G401 (cell line): Measurements from ENCODE around the gene RNPEP. TPM values are rescaled to one million over a fixed set of nuclear protein-coding genes. Genes with fewer than 3 reads are reported as not detected.
"Not testable (repeated sequence)": the region's sequence is repeated elsewhere in the genome, so short reads cannot be mapped to it uniquely, and the experiment has no call there.

Experiments
- DNase-seq: peaks from one replicate; pipeline ENCODE4 v3.0.0-alpha.2; 2015; ENCODE audit warnings: low spot score
- in situ Hi-C: cut with HindIII; loops from 2 replicates; pipeline ENCODE4 v1.10.0; 2016; ENCODE audit warnings: low sequenced_read_pairs, mixed read lengths
- total RNA-seq: library from RNA; depleted of rRNA; stranded (reverse); fragments of >200 nt; shearing (Covaris generic); gene quantifications from 2 replicates; pipeline ENCODE4 v1.2.3, GENCODE V29; 2014; rRNA removed

RNPEP gene, protein sequence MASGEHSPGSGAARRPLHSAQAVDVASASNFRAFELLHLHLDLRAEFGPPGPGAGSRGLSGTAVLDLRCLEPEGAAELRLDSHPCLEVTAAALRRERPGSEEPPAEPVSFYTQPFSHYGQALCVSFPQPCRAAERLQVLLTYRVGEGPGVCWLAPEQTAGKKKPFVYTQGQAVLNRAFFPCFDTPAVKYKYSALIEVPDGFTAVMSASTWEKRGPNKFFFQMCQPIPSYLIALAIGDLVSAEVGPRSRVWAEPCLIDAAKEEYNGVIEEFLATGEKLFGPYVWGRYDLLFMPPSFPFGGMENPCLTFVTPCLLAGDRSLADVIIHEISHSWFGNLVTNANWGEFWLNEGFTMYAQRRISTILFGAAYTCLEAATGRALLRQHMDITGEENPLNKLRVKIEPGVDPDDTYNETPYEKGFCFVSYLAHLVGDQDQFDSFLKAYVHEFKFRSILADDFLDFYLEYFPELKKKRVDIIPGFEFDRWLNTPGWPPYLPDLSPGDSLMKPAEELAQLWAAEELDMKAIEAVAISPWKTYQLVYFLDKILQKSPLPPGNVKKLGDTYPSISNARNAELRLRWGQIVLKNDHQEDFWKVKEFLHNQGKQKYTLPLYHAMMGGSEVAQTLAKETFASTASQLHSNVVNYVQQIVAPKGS
- 60.2 and 79.5 TPM in 2 replicates for total RNA-seq

DNA sequence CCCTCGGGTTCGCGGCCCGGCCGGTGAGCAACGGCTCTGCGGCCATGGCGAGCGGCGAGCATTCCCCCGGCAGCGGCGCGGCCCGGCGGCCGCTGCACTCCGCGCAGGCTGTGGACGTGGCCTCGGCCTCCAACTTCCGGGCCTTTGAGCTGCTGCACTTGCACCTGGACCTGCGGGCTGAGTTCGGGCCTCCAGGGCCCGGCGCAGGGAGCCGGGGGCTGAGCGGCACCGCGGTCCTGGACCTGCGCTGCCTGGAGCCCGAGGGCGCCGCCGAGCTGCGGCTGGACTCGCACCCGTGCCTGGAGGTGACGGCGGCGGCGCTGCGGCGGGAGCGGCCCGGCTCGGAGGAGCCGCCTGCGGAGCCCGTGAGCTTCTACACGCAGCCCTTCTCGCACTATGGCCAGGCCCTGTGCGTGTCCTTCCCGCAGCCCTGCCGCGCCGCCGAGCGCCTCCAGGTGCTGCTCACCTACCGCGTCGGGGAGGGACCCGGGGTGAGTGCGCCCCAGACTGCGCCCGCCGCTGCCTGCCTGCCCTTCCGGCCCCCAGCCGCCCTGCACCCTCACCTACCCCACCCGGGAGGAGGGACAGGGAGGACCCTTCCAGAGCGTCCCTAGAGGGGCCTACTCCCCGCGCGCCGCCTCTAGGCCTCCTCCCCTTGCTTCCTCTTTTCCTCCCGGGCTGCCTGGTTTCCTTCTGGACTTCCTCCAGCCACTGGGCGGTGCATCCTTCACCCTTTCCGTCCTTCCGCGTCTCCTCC lies at the start of gene RNPEP:
TSS of gene RNPEP (plus strand) at position 26 of the 757 bp plus-strand sequence. CDS start at position 45, 19 bp downstream.
- peak; percentile 82 for DNase-seq
- in situ Hi-C loops, result no loop called here

DNA sequence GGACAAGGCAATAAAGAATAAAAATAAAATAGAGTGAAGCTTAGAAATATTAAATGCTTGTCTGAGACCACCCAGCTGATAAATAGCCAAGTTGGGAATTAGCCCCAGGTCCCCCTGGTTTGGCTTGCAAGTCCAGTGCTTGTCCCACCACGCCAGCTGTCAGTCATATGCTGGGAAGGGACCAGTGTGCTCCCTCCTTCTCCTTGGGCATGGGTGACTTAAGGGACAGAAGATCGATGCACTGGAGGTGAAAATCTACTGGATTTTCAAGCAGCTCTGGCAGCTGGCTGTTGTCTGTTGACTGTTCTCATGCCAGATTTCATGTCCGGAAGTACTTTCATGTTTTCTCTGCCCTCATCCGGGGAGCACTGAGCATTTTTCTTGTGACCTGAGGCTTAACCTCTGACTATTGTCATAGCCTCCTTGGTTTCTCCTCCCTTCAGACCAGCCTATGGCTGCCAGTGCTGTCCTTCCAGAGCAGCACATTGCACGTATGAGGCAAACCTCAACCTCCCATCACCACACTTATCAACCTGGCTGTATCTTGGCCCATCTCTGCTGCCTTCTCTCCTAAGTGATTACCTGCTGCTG lies 48.5 kb upstream of the RNPEP start:
- in situ Hi-C loops, result no loop called here
- no peak for DNase-seq

DNA sequence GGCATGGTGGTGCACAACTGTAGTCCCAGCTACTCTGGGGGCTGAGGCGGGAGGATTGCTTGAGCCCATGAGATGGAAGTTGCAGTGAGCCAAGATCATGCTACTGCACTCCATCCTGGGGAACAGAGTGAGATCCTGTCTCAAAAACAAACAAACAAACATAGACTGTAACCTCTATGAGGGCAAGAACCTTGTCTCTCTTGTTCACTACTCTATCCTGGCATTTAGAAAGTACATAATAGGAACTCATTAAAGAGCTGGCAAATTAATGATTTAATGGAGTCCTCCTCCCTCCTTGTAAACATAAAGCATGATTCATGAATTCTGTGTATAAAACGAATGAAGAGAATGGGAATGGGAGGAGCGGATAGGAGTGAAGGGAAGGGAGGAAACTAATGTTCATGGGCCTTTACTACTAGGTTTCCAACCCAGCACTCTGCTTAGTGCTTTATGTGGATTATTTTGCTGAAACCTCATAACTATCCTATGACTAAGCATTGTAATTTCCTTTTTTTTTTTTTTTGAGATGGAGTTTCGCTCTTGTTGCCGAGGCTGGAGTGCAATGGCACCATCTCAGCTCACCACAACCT lies 44.7 kb upstream of the RNPEP start:
- no peak for DNase-seq
- in situ Hi-C loops, result no loop called here

DNA sequence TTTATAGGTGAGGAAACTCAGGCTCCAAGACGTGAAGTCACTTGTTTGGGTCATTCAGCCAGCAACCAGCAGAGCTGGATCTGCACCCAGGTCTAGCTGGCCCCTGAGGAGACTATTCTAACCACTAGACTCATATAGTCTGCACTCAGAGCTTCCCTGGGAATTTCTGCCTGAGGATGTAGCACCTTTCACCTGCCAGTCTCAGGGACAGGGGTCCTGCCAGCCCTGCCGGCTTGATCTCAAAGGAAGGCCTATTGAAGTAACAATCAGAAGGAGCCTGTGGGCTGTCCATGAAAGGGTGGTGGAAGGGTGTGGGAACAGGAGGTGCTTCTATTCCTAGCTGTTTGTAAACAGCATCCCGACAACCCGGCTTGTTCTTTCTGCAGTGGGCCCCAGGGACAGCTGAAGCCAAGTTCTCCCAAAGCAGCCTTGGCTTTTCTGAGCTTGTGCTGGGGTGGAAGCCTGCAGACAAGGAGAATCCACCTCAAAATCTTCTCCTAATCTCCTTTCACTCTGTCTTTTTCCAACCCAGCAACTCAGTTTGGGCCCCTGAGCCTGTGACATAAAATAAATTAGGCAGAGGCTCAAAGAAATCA lies 43.9 kb upstream of the RNPEP start:
- no peak for DNase-seq
- in situ Hi-C loops, result no loop called here

DNA sequence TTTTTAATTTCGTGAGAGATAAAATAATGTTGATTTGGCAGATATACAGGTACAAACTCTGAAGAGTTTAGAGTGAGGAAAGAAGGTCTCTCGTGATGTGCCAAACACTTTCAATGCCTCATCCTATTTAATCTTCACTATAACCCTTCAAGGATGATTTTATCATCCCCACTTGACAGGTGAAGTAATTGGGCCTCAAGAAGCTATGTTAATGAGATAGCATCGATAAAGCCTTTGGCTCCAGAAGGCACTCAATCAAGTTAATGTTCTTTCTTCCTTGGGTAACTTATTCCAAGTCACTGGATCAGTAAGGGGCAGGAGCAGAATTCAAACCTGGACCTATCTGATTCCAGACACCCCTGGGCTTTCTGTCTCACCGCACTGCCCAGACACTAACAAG lies 43.3 kb upstream of the RNPEP start:
- no peak for DNase-seq
- in situ Hi-C loops, result no loop called here

DNA sequence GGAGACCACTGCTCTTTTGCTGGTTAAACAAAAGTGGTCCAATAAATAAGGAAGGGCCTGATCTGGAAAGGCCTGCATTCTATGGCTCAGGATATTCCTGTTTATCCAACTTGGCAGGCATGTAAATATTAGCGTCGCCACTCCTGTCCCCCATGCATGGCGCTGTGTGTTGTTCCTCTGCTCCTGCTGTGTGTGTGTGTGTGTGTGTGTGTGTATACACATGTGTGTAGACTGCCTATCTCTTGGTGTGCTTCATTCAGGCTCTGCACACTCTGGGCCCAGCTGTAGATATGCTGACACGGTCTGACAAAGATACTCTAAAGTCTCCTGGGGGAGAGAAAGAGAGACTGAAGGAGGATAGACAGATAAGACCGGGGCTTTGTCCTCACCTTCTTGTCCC lies 42.9 kb upstream of the RNPEP start:
- in situ Hi-C loops, result no loop called here

DNA sequence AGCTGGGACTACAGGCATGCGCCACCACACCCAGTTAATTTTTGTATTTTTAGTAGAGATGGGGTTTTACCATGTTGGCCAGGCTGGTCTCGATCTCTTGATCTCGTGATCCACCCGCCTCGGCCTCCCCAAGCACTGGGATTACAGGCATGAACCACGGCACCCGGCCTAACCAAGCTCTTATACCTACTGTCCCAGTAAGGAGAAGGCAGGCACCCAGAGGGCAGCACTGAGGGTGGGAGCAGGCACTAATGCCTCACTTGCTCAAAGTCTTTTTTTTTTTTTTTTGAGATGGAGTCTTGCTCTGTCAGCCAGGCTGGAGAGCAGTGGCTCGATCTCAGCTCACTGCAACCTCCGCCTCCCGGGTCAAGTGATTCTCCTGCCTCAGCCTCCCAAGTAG lies 42.1 kb upstream of the RNPEP start:
- DNase-seq, result not testable (repeated sequence)

More for the DNA sequence above, 42.9 kb upstream of the RNPEP start:
- DNase-seq, result no peak

DNA sequence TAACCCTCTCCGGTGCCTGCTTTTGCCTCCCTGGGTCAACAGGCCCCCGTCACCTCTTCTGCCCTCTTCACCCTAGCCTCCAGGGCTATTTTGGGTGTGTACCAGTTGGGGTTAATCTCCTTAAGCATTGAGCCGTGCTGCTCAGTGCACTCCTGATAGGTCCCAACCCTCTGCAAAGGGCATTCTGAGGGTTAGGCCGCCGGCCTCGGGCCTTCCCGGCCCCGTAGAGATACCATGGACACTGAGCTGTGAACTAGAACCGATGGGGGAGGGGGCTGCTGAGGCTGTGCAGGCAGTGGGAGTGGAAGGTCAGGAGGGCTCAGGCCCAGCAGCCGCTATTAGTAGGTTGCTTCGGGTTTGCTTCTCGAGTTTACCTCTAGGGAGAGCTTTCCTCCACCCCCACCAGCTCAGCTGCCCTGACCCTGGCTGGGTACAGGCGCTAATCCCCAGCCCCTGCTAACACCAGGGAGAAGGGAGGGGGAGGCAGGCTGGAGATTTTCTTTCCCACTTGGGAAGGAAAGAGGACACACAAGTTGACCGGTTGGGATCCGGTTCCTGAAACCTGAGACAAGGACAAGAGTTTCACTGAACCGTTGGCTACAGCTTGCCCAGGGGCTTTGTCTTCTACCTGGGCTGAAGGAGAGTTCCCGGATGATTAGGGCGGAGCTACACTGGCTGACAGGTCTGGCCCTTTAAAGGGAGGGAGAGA lies 40.9 kb upstream of the RNPEP start:
- in situ Hi-C loops, result no loop called here
- no peak for DNase-seq

More for the DNA sequence above, 42.1 kb upstream of the RNPEP start:
- in situ Hi-C loops, result not testable (repeated sequence)

DNA sequence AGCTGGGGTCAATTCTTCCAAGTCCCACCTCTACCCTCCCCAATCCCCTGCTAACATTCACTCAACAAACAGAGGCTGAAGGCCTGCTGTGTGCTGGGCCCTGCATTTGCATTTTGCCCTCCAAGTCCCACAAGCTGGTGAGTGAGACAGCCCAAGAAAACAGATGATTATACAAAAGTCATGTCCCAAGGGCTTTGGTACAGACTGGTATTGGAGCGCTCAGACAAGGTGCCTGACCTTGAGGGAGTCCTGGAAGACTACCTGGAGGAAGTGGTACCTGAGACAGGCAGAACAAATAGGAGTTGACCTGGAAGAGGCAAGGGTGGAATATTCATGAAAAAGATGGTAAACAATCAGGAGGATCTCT lies 40.3 kb upstream of the RNPEP start:
- DNase-seq, result no peak
- in situ Hi-C loops, result no loop called here

DNA sequence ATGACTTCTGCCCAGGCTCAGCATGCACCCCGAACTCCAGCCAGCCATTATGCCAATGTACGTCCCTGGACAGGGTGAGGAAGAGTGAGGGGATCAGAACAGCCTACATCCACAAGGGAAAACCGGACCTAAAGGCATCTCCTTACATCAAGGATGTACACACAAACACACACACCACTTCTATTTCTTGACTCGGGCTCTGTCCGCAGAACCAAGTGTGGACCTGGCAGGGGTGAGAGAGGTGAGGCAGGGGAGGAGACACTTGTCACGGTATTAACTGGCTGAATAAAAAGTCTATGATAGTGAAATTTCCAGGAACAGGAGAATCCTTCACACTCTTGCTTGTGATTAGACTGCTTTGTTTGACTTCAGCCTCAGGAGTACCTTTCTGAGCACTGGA lies 38.4 kb upstream of the RNPEP start:
- no peak for DNase-seq
- in situ Hi-C loops, result no loop called here

DNA sequence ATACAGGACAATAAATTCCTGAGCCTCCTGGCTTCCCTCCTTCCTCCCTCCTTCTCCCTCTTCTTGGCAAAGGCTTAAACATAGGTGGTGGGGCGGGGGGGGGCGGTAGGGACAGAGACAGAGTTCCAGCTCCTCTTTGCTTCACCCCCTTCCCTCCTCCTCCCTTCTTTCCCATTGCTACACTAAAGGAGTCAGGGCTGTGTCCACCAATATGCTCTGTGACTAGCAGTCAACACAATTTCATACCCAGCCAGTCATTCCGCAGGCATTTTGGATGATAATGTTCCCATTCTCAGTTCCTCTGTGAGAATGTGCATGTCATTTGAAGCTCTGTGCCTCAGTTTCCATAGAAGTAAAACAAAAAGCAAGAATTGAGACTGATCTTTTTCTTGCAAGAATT lies 37.8 kb upstream of the RNPEP start:
- in situ Hi-C loops, result no loop called here
- no peak for DNase-seq

DNA sequence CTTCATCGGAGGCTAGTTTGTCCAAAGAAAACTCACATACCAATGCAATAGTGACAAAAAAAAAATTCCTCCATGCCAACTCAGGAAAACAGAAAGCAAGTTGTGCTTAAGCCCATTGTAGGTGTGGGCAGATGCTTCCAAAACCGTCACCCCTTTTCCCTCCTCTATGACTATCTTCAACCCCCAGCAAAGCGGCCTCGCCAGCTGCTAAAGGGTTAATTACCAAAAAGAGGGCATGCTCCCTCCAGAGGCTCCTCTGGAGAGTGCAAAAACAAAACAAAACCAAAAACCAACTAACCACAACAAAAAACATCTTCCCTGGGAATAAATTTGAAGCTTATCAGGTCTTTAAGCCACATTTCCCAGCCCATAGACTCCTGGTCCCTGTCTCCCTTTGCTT lies 37.3 kb upstream of the RNPEP start:
- no peak for DNase-seq
- in situ Hi-C loops, result no loop called here

DNA sequence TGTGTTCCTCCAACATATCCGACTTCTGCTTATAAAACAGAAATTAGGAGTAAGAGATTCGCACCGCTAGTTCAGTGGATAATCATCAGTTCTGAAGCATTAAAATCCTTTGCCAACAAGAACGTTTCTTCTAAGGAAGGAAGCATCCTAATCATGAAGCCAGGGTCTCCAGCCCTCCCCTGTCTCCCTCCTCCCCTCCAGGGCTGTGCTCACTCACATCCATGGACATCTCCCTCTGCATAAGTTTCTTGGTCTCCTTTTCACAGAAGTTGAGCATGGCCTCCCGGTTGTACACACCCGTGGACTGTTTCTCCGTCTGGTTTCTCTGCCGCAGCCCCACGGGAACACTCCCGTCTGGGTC lies 36.6 kb upstream of the RNPEP start:
- in situ Hi-C loops, result no loop called here
- no peak for DNase-seq

DNA sequence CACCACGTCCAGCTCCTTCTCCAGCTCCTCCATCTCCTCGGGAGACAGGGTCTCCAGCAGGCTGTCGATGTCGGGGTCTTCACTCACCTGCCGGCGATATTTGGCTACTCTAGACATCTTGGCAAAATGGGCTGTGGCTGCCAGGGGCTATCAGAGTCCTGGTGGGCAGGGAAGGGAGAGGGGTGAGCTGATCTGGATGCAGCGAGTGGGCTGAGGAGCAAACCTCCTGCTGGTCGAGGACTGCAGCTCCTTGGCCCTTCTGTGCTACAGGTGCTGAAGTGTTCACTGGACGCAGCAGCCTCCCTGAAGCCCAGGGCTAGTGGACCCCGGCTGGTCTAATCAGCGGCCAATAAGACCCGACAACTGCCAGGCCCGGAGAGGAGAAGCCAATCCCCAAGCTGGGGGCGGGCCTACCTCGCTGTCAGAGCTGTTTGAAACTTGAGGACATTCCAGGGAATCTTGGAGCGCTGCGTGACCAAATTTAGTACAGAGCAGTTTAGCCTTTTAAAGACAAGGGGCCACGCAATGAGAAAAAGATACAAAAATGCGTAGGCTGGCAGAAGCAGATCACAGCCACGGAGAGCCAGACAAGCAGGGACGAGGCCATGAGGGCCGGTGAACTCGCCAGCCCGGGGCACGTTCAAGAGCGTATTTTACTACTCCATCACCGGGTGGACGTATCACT lies 36.1 kb upstream of the RNPEP start, which contains the start of gene LMOD1:
TSS of gene LMOD1 (minus strand) at position 325 of the 685 bp plus-strand sequence. CDS start at position 117, 208 bp downstream.
- peak; percentile 85 for DNase-seq

DNA sequence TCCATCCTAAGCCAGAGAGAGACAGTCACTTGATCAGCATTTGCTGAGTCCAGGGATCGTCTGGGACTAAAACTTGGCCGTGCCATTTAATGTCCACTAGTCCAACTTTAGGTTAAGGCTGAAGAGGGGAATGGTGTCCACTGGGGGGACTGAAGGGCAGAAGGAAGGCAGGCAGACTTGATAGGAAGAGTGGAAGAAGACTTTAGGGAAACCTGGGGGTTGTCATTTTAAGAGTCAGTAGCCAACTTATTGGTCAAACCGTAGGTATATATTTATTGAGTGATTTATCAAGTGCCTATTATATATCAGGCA lies 34.8 kb upstream of the RNPEP start:
- DNase-seq, result no peak
- in situ Hi-C loops, result no loop called here

More for the DNA sequence above, 36.1 kb upstream of the RNPEP start, which contains the start of gene LMOD1:
- in situ Hi-C loops, result no loop called here

DNA sequence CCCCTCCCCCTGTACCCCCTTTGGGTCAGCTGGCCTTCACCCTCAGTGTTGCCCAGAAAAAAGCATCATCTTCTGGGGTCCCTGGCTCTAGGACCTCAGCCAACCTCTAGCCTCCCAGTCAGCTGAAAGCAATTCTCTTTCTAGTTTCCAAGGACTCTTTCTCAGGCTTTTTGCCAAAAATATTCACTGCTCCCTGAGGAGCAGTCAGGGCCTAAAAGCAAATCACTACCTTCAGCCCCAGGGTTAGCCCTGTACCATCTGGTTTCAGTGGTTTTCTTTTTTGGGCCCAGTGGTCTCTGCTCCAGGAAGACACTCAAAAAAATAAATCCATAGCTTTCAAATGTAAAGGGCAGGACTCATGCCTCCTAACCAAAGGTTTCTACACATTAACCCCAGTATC lies 33.0 kb upstream of the RNPEP start:
- in situ Hi-C loops, result no loop called here
- DNase-seq, result no peak

DNA sequence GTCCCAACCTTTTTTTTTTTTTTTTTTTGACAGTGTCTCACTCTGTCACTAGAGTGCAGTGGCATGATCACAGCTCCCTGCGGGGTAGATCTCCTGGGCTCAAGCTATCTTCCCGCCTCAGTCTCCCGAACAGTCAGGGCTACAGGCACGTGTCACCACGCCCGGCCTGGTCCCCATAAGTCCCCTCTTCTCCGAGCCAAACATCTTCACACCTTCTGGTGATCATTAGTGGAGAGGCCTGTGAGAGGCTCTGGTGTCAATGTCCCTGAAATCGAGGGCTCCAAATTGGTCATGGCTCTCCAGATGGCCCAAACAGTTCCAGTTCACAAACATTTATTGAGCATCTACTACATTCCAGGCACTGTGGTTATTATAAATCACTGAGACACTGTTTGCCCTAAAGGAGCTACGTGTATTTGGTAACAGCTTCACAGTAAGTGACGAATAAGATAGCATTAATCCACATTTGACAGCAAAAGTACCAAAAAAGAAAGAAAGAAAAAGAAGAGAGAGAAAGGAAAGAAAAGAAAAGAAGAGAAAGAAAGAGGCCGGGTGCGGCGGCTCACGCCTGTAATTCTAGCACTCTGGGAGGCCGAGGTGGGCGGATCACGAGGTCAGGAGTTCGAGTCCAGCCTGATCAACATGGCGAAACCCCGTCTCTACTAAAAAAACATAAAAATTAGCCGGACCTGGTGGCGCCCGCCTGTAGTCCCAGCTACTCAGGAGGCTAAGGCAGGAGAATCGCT lies 28.0 kb upstream of the RNPEP start:
- in situ Hi-C loops, result no loop called here
- no peak for DNase-seq
